G401.6 (cell line): Measurements from ENCODE around the gene HOXB1.
"Not testable (repeated sequence)": the region's sequence is repeated elsewhere in the genome, so short reads cannot be mapped to it uniquely, and the experiment has no call there.

ENCODE experiments used
- FAIRE-seq: peaks from 2 replicates; lab custom pipeline; 2012; peaks lifted over from hg19 to GRCh38; lab: Jason Lieb, UNC

HOXB1 gene

DNA sequence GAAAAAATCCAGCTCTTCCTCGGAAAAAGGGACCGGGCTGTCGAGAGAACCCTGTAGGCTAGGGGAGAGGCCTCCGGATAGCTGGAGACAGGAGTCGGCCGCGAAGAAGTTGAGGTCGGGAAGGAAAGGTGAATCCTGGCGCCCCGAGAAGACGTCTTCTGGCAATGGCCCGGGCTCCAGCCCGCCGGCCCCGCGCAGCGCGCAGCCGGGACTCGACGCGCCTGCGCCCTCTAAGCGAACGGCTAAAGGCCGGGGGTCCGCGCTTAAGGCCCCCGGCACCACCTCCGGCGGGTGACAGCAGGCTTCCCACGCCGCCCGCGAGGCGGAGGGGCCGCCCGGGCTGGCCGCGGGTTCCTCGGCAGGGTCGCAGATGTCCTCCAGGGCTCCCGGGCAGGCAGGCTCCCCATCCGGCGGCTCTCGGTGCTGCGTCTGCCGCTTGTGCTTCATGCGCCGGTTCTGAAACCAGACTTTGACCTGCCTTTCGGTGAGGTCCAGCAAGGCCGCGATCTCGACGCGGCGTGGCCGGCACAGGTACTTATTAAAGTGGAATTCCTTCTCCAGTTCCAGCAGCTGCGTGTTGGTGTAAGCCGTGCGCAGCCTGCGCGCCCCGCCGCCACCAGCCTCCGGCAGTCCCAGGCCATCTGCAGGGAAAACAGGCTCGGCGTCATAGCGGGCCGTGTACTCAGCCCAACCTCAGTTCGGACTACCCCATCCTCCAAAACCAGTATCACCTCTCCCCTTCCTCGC, 12.5 kb upstream of the HOXB1 start:
- FAIRE-seq, result no peak

GRCh38 chr17:48542698-48543106, 11.9 kb upstream of the HOXB1 start:
- FAIRE-seq, result peak; percentile 47

GRCh38 chr17:48542114-48542656, 11.4 kb upstream of the HOXB1 start:
- no peak for FAIRE-seq

GRCh38 chr17:48541577-48542113, 10.8 kb upstream of the HOXB1 start:
- FAIRE-seq, result no peak

GRCh38 chr17:48541036-48541576, 10.3 kb upstream of the HOXB1 start:
- FAIRE-seq, result no peak

DNA sequence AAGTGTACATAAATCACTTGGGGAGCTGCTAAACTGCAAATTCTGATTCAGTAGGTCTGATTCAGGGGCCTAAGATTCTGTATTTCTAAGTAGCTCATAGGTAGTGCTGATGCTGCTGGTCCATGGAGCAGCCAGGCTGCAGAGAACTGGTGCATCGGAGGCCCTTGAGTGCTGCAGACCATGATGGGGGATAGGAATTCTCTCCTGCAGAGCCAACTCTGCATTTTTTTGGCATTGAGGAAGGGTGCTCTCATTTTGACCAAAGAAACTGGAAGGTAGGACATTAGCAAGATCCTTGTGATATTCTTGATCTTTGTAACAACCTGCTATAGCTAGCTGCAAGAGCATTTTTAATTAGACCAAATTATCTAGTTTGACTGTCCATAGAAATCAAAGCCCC, 9.4 kb upstream of the HOXB1 start:
- FAIRE-seq, result peak; percentile 50

DNA sequence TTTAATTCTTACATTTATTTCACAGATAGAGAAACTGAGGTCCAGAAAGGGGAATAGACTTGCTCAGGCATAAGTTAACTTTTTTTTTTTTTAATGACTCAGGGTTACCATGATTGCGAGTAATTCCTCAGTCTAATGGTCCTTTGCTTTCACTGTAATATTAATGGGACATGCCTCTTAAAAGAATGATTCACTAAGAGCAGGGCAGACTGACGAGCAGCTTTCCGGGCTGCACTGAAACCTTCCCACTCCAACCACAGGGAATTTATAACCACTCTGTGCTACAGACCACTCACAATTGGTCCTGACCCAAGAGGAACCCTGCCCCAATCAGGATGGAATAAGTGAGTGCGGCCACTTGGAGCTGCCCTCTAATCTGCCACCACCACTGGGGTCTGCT, 8.4 kb upstream of the HOXB1 start:
- FAIRE-seq, result no peak

- no peak for FAIRE-seq
These were observed 6.5 kb upstream of the HOXB1 start for GRCh38 chr17:48537316-48537715.

DNA sequence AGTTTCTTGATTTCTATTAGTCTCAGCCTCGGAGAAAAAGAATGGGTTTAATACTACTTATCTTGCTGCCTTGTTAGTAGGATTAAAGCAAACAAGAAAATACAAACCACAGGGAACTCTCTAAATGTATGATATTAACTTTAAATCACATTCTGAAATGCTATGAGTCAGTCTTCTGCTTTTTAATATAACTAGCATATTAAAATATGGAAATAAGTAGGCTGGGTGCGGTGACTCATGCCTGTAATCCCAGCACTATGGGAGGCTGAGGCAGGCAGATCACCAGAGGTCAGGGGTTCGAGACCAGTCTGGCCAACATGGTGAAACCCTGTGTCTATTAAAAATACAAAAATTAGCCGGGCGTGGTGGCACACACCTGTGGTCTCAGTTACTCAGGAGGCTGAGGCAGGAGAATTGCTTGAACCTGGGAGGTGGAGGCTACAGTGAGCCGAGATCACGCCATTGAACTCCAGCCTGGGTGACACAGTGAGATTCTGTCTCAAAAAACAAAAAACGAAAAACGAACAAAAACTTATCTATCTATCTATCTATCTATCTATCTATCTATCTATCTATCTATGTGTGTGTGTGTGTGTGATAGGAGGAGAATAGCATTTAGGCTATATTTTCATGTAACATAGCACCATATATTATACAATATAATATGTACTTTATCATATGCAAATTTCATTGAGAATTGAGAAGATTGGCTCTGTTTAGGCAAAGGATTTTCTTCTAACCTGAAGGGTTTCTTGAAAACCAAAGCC, 5.2 kb upstream of the HOXB1 start:
- not testable (repeated sequence) for FAIRE-seq

DNA sequence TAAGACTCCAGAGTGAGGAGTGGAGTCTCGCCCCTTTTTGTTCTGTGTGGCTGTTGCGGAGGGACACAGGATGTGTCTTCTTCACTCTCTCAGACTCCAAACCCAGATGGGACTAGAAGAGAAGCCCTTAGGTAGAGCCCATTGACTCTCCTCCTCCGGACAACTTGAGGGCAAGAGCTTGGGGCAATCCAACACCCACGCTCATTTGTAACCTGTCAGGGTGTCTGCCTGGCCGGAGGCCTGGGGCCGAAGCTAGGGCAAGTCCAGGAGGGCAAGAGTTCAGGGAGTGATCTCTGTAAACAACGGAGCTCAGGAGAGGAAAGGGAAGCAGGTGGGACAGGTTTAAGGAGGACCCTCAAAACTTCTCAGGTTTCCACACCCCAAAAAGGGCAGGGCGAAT, 1.4 kb upstream of the HOXB1 start:
- no peak for FAIRE-seq

- no peak for FAIRE-seq
These were observed 464 bp downstream of the HOXB1 start for GRCh38 chr17:48530208-48530886.

- no peak for FAIRE-seq
These were observed 1.2 kb downstream of the HOXB1 start for GRCh38 chr17:48529683-48530009.

GRCh38 chr17:48528936-48529682, 1.7 kb downstream of the HOXB1 start:
- no peak for FAIRE-seq

- FAIRE-seq, result no peak
These were observed 2.5 kb downstream of the HOXB1 start for GRCh38 chr17:48528153-48528935.

DNA sequence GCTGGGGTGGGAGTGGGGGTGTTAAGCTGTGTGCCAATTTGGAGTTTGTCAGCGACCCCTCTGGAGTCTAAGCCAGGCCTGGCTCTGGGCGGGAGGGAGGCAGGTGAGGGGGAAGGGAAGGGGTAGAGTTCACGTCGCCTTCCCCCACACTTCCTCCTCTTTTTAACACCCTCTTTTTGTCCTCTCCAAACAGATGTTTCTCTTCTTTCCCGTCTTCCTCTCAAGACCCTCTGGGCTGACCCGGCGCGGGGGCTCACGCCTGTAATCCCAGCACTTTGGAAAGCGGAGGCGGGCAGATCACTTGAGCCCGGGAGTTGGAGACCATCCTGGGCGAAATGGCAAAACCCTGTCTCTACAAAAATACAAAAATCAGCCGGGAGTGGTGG, 3.3 kb downstream of the HOXB1 start:
- FAIRE-seq, result no peak

DNA sequence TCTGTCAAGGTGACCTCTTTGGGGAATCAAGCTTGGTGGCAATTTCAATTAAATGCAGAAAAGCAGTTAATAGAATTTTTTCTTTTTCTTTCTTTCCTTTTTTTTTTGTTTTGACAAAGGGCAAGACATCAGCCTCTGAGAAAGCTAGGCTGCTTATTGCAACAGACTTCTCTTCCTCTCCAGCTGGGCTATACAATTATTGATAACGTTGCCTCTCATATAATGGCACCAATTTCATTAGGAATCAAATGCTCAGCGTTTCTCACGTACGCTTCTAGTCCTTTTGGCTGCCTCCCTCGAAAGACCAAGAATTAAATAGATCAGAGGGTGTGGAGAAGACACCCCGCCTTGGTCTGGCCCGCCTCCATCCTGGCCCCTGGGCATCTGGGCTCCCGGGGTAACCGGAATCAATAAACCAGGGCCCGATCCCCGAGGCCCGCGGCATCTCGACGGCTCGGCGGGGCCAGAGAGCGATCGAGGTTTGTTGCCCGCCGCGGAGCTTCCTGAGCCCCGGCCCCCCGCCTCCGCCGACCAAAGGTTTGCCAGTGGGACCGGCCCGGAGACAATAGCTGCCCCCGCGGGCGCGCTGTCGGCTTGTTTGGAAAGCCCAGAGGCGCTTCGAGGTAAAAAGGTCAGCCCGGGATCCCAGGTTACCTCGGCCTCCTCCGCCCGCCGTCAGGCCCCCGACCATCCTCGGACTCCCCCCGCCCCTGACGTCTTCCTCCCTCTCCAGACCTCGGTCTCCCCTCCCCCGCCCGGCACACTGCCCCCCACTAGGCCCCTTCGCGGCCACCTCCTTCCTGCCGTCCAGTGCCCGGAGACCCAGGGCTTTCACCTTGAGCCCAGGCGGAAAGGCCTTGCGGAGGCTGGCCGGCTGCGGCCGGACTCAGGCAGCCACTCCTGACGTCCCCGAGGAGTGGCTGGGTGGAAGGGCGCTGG, 3.9 kb downstream of the HOXB1 start:
- no peak for FAIRE-seq

GRCh38 chr17:48523010-48523409, 7.8 kb downstream of the HOXB1 start:
- no peak for FAIRE-seq

DNA sequence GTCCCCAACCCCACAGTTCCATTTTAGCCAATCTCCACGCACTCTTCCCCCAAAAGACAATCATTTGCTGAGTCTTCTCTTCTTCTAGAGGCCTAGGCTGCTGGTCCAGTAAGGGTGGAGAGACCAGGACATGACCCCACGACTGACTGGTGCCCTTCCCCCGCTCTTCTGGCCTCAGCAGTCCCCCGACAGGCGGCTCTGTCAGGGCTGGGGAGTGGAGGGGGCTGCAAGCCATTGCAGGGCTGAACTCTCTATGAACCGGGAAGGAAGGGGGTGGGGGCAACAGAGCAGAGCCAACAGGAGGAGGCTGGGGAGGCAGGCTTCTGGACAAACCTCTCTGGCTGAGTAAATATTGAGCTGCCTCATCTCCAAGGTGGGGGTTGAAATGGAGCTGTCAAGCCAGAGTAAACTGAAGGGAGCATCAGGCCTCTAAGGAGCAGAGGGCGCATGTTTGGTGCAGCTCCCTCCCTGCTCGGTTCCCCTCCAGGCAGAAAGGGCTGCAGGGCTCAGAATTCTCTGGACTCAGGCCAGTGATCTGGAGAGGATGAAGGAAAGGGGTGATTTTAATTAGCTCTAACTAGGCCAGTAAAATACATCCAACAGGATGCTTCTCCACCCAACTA, 8.7 kb downstream of the HOXB1 start:
- FAIRE-seq, result no peak

GRCh38 chr17:48520631-48521079, 10.2 kb downstream of the HOXB1 start:
- no peak for FAIRE-seq
